Skin epidermis (tissue), 12 donors: ENCODE measurements around the gene ABCF2.

ENCODE experiments used
- H3K27ac ChIP-seq, 21 experiments: fragments of 200-600 bp; sonication (generic) in 11 of 21; one replicate each; pipeline ENCODE4 v1.5.0; 2020; ENCODE audit warnings: mild to moderate bottlenecking in 3 of 21, inconsistent platforms in 2 of 21, moderate library complexity in 2 of 21
- H3K4me3 ChIP-seq, 7 experiments: fragments of 200-600 bp; sonication (generic) in 2 of 7; one replicate each; pipeline ENCODE4 v1.5.0; 2020; ENCODE audit warnings: inconsistent platforms in 2 of 7, mild to moderate bottlenecking in 2 of 7, moderate library complexity in 1 of 7

The ABCF2 gene

GRCh38 chr7:151244196-151244840, 17.3 kb upstream of the ABCF2 start:
- no peak overlapping the region for H3K4me3 ChIP-seq
- H3K27ac ChIP-seq = peak overlapping the region in 1 of 21 experiments; percentile 1

DNA sequence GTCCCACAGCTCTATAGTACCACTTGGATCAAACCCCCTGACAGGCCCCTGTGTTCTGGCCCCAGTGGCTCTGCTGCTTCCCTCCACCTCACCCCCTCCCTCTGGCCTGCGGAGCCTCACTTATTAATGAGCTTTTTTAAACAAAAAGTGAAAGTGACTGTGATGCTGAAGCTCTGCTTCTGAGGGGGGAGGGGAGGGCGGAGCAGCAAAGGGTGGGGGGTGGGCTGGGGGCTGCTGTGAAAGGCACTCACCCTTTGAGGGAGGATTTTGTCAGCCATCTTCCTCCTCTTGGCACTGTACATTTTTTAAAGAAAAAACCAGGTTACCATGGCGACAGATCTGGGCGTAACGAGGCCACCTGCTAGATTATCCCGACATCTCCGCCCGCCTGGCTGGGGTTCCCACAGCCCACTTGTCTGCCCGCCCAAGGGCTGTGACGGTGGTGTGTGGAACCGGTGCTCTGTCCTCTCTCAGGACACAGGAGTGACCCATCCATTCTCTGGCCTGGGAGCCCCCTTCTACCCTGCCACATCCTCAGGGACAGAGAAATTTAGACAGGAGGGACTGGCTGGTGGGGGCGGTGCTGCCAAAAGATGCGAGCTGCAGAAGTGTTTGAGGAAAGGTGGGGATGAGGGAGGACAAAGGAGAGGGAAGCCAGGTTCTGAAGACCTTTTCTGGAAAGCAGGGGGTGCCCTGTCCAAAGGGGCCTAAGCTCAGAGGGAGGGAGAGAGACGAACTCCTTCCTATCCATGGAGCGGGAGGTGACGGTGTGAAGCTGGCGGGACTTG, 16.6 kb upstream of the ABCF2 start:
- Histone ChIP-seq H3K27ac (peak overlapping the region in 5 of 21 experiments; percentile 1 to 41 (median 6)), H3K4me3 (peak overlapping the region in 1 of 7 experiments; percentile 4)

DNA sequence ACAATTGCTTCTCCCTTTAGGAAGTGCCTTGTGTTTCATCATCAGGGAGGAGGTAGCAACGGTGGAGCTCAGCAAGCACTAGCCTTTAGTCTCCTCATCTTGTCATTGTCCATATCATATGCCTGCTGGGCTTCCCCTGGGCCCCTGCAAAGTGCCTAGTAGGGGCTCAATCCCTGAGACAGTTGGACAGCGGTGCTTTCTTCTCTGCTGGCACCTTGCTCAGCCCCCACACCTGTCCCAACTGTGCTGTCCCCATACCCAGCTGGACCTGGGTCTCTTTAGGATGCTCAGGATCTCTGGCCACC, 16.0 kb upstream of the ABCF2 start:
- Histone ChIP-seq H3K27ac (peak overlapping the region in 4 of 21 experiments; percentile 5 to 41 (median 16)), H3K4me3 (no peak overlapping the region)

DNA sequence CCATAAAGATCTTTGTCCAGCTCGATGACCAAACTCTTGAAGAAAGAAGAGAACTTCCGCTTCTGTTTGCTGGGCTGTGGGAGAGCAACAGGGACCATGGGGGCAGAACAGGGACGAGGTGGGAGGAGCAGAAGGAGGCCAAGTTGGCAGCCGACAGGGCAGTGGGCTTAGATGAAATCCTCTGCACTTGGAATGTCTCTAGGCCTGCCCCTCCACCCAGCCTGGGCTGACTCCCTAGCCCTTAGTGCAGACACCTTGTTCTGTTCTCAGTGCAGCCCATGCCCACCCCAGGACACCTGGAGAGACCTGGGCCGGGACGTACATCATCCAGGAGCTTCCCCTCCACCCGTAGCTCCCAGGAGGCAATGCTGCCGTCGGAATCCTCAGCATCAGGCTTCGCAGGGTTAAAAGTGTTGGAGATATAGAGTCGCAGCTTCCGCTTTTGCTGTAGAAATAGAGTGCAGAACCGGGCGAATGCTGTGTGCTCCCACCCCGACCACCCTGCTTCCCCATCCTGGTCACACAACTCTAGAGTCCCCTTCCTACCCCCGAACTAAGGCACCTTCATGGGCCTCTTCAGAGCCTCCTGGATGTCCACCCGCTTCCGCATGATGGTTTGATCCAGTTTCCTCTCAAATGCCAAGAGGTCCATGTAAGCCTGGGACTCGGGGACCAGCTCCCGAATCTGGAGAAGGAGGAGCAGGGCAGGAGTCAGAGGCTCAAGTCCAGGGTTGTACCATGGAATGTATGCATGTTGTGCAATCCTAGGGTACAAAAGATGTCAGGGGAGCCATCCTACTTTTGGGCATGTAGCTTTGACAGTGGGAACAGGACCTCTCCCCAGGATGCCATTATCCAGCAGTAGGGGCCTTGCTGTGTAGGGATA, 15.4 kb upstream of the ABCF2 start:
- Histone ChIP-seq H3K4me3 (no peak overlapping the region), H3K27ac (no peak overlapping the region)

DNA sequence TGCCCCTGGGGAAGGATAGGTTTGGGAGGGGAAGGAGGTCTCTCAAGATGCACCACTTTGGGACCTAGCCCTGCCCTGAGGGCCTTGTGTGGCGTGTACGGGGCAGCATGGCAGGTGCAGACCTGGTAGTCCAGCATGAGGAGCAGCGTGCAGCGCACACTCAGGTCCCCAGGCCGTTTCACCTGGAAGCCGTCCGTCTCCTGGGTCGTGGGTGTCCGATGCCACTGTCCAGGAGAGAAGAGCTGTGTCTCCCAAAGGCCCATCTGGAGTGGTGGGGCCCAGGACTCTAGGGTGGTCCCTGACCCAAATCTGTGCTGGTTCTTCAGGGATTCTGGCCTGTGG, 14.7 kb upstream of the ABCF2 start:
- no peak overlapping the region for H3K27ac ChIP-seq

GRCh38 chr7:151240942-151241754, 14.1 kb upstream of the ABCF2 start:
- Histone ChIP-seq H3K4me3 (no peak overlapping the region), H3K27ac (no peak overlapping the region)

More for the DNA sequence above, 14.7 kb upstream of the ABCF2 start:
- no peak overlapping the region for H3K4me3 ChIP-seq

GRCh38 chr7:151240536-151240935, 13.5 kb upstream of the ABCF2 start:
- peak overlapping the region in 1 of 21 experiments; percentile 0 for H3K27ac ChIP-seq

DNA sequence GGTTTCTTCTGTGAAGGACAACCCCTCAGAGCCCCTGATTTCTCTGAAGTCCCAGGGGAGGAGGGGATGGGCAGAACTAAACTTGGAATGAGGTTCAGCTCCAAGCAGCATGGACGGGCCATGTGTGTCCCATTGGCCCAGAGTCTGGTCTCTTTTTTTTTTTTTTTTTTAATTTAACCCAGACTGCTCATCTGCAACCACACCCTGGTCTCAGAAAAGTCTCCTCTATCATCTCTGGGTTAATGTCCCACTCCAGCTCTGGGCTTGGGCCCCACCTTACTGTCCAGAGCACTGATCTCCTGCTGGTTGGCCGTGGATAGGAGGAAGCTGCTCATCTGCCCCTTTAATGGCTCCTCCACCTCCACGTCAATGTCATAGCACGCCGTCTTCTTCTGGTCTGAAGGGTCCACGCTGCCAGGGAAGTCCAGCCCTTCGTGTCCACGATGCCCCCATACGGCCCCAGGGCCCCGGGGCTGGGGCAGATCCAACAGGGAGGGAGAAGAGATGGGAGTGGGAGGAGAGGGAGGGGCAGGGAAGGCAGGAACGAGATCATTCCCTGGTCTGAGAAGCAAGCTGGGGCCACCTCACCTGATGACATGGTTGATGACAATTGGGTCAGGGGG, 12.9 kb upstream of the ABCF2 start:
- Histone ChIP-seq H3K27ac (peak overlapping the region in 1 of 21 experiments; percentile 0), H3K4me3 (no peak overlapping the region)

More at GRCh38 chr7:151240536-151240935, 13.5 kb upstream of the ABCF2 start:
- H3K4me3 ChIP-seq = no peak overlapping the region

GRCh38 chr7:151238924-151239836, 12.2 kb upstream of the ABCF2 start:
- H3K4me3 ChIP-seq = no peak overlapping the region
- H3K27ac ChIP-seq = no peak overlapping the region

- no peak overlapping the region for H3K4me3 ChIP-seq
- H3K27ac ChIP-seq = peak overlapping the region in 1 of 21 experiments; percentile 5
These were observed 11.3 kb upstream of the ABCF2 start for GRCh38 chr7:151238190-151238810.

- Histone ChIP-seq H3K4me3 (no peak overlapping the region), H3K27ac (peak overlapping the region in 1 of 21 experiments; percentile 5)
These were observed 10.5 kb upstream of the ABCF2 start for GRCh38 chr7:151237244-151238189.

GRCh38 chr7:151236406-151236805, 9.4 kb upstream of the ABCF2 start:
- no peak overlapping the region for H3K4me3 ChIP-seq
- no peak overlapping the region for H3K27ac ChIP-seq

DNA sequence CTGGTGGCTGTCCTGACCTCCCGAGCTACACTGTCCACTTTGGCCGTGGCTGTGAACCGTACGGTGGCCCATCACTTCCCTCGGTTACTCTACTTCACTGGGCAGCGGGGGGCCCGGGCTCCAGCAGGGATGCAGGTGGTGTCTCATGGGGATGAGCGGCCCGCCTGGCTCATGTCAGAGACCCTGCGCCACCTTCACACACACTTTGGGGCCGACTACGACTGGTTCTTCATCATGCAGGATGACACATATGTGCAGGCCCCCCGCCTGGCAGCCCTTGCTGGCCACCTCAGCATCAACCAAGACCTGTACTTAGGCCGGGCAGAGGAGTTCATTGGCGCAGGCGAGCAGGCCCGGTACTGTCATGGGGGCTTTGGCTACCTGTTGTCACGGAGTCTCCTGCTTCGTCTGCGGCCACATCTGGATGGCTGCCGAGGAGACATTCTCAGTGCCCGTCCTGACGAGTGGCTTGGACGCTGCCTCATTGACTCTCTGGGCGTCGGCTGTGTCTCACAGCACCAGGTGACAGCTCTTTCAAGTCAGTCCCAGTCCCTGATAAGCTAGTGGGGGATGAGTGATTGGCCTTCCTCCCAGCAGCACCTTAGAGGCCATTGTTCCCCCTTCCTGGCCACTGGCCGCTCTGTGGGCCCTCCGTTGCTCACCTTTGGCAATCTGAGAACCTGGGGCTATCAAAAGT, 8.2 kb upstream of the ABCF2 start:
- H3K27ac ChIP-seq = no peak overlapping the region
- no peak overlapping the region for H3K4me3 ChIP-seq

GRCh38 chr7:151233804-151234203, 6.8 kb upstream of the ABCF2 start:
- H3K4me3 ChIP-seq = peak overlapping the region in 6 of 7 experiments; percentile 82 to 98 (median 93)
- H3K27ac ChIP-seq = peak overlapping the region in 5 of 21 experiments; percentile 86 to 95 (median 89)

- H3K27ac ChIP-seq = peak overlapping the region in 20 of 21 experiments; percentile 81 to 97 (median 90)
- H3K4me3 ChIP-seq = peak overlapping the region; percentile 82 to 100 (median 96)
These were observed 6.1 kb upstream of the ABCF2 start for GRCh38 chr7:151232917-151233701.
